GM04503 (cell line): ENCODE data around the gene C1QTNF8.

ENCODE experiments used
- DNase-seq: peaks from one replicate; pipeline ENCODE4 v3.0.0-alpha.2; 2012; ENCODE audit warnings: low read depth

Gene C1QTNF8

DNA sequence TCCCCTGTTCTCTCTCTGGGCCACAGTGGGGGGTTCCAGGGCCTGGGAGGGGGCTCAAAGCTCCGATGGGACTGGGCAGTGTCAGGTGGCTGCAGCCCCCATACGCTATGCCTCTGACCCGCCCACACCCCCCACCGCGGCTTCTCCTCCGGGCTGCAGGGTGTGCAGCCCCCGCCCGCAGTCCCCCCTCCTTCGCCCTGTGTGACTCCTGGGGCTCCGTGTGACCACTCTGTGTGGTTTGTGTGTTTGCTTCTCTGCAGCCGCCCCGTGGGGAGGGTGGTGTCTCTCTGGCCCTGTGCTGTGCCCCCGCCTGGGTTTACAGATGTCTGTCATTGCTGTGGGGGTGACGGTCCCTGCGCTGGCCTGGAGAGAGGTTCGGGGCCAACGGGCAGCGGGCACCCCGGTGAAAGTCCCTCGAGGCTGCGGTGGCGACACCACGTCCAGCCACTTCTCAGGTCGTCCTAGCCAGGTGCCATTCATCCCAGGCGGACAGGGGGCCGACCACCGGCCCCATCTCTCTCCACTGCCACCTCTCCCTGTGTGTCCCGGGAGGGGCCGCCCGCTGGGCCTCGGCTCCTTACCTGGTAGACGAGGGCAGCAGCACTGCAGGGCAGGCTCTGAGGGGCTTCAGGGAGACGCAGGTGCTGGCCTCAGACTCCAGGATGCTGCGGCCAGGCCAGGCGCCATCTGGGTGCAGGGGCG is 18.0 kb downstream of the C1QTNF8 start:
- no peak for DNase-seq

DNA sequence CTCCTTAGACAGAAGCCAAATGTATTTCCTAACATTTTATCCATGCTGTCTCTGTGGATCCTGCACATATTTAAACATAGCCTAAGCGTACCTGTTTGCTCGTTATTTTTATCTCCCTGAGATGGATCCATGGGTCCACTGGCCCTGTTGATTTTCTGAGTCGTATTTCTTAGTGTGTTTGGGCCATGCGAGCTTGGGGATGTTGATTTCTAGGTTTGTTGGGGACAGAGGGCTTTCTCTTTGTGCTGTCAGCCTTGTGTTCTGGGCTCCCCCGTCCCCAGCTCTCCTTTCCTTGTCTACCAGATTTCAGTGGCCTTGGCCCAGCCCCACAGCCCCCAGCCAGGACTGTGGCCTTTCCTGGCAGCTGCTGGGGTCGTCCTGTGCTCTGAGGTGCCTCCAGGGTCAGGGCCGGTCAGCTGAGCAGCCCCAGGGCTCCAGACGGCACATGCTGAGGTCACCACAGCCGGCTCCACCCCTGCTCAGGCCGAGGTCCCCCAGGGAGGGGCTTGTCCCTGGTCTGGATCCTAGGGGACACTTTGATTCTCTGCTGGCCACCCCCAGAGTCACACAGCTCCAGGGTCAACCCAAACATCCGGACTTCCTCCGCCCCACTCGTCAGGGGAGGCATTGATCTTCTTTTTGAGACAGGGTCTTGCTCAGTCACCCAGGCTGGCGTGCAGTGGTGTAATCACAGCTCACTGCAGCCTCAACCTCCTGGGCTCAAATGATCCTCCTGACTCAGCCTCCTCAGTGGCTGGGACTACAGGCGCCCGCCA is 19.1 kb downstream of the C1QTNF8 start:
- no peak for DNase-seq

DNA sequence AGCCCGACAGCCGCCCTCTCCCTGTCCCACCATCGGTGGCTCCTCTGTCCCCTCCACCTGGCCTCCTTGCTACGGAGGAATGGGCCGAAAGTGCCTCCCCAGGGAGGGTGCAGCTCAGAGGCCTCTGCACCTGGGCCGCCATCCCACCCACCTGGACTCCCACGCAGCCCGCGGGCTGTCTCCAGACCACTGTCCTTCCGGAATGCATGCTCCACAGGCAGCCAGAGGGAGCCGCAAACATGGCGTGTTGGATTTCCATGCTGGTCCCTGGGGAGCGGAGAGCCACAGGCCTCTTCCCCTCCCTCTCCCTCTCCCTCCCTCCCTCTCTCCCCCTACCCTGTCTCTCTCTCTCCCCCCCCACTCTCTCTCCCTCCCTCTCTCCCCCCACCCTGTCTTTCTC is 20.5 kb downstream of the C1QTNF8 start:
- DNase-seq, result no peak

DNA sequence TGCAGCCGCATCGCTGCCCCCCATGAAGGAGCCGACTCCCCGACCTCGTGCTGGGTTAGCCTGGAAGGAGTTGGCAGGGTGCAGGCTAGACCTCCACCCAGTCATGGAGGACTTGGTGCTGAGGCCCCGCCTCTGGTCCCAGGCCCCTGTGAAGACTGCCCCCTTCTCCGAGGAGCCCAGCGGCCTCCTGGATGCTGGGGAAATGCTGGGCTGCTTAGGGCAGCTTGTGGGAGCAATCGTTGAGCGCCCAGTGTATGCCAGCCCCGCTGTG is 21.7 kb downstream of the C1QTNF8 start:
- DNase-seq, result no peak

DNA sequence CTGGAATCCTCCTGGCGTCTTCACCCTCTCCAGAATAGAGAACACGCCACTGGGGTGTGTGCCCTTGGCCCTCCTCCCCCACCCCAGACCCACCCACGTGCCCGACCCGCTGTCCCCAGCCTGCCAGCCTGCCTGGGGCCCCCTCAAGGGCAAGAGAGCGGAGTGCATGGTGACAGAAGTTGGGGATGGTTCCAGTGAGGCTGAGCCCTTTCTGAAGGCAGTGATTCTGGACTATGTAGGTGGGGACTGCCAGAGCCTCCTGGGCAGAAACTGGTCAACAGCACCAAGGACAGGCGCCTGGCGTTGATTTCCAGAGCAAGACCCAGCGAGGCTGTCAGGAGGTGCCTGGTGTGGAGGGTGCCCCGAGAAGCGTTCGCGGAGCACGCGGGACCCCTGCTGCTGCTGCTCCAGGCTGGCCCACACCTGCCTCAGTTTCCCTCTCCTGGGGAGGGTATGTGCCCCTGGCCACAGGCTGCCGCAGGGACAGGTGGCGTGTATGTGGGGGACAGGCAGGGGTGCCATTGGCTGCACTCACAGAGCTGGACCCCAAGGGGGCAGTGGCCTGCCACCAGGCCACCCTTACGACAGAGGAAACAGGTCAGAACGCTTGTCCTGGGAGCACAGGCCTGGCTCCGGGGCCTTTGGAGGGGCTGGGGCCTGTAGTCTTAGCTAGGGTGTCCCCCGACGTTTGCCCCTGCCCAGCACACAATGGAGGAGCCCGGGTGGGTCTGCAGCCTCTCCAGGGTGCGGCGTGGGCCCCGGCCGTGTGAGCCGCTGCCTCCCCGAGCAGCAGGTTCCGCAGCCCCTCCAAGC is 22.3 kb downstream of the C1QTNF8 start:
- no peak for DNase-seq

DNA sequence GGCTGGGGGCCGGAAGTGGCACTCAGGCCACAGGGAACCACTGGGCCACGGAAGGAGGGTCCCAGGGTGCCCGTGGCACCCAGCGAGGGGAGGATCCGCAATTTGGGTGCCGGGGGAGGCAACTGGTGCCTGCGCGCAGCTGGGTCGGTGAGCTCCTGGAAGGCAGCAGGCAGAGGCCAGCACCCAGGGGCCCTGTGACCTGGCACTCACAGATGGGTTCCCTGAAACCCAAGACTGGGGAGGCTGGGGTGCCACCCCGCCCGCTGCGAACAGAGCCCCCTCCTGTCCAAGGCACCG is 22.8 kb downstream of the C1QTNF8 start:
- no peak for DNase-seq

DNA sequence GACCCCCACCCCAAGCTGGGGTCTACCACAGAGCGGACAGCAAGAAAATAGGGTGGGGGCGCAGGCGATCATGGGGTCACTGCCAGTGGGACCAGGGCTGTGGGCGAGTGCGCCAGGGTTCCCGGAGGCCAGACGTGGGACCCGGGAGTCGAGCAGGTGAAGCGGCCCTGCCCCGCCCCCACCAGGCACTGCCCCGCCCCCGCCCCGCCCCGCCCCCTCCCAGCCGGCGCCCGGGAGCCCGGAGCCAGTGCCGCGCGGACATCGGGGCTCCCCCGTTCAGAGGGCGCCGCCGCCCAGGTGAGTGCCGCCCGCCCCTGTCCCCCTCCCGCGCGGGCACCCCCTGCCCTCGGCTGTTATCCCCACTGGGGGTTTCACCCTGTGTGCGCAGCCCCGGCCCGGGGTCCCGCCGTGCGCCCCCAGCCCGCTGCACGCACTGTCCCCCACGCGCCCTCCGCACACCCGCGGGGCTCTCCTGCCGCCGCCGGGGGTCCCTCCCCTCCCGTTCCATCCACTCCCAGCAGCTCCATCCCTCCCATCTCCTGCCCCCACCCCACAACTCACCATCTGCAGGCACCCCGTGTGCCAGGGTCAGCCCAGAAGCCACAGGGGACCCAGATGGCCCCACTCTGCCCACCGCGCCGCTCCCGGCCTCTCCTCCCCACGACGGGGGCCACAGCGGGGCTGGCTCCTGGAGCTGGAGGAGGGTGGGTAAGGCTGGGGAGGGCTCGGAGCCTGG is 23.4 kb downstream of the C1QTNF8 start, which contains the start of gene SSTR5:
SSTR5 (plus strand) TSS at position 222 of the 736 bp plus-strand sequence. CDS start 6,122 bp downstream, outside the sequence.
- DNase-seq, result no peak

DNA sequence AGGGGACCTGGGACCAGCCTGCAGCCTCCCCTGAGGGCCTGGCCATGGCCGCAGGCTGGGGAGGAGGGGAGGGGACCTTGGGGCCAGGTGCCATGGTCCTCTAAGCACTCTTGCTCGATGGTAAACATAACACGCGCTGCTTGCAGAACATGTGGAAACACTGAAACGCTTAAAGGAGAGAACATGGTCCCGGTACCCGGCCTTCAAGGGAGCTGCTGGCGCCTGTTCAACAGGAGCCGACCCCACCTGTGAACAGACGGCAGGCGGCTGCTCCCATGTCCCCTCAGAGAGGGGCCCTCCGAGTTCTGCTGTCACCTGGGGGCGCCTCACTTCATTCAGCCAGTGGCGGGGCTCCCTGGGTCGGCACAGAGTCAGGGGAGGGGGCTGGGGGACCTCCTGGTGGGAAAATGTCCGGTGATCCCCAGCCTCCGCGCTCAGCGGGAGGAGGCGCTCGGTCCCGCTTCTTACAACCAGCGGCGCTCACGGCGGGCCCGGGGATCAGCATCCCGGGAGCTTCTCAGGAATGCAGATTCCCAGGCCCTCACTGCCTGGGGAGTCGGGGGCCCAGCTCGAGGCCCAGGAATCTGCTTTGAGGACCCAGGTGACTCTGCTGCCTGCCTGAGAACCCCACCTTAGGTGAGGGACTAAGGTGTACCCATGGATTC is 24.4 kb downstream of the C1QTNF8 start:
- no peak for DNase-seq

DNA sequence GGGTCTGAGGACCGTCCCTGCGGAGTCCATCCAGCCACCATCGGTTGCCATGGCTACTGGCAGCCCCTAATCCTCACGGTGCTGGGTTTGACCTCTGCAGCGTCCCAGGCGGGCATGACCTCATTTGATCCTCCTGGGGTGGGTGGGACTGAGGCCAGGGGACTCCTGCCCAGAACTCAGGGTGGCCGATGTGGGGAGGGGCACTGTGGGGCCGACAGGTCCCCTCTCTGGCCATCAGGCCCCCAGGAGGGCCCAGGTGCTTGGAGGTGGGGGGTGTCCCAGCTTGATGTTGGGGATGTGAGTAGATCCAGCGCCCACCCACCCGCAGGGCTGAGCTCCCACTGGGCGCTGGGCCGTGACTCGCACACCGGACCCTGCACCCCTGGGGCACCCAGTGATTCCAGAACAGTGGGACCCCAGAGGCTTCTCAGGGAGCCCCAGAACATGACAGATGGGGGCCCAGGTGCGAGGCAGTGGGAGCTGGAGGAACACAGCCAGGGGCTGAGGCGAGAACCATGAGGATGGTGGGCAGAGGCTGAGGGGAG is 25.1 kb downstream of the C1QTNF8 start:
- no peak for DNase-seq

DNA sequence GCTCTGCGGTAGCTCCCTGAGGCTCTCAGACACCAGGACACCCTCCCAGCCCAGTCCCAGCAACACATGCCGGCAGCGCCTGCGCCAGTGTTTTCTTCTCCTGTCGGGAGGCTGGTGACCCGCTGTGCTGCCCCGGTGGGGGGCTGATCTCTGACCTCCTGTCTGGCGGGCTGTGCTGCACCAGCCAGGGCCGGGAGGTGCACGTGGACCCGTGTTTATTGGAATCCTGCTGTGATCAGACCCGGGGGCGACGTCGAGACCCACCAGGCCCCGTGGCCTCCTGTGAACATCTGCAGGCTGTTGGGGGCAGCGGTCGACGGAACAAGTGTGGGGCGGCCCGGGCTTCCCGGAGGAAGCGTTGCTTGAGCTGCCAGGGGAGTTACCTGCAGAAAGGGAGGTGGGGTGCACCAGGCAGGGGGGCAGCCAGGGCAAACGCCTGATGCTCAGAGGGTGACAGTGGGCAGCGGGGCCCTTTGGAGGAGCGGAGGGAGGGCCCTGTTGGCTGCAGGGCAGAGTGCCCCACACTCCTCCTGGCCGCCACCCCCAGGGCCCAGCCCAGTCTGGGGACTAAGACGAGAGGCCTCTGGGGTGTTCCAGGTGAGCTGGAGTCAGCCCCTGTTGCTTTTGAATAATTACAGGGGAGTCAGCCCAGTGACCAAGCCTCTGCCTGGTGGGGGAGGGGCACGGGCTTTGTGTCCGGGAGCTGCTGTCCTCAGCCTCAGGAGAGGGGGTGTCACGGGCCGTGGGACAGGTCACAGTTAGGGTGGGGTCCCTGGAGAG is 25.8 kb downstream of the C1QTNF8 start:
- no peak for DNase-seq

DNA sequence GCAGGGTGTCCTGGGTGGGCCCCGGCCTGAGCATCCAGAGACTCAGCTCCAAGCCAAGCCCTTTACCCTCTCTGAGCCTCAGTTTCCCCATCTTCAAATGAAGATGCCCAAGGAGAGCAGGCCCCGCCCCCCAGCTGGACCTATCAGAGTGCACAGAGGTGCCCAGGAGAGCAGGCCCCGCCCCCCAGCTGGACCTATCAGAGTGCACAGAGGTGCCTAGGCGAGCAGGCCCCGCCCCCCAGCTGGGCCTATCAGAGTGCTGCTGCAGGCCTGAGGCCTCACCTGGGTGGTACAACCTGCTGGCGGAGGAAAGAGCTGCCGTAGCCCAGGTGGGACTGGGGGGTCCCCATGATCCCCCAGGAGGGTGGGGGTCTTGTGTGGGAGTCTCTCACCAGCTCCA is 26.9 kb downstream of the C1QTNF8 start:
- no peak for DNase-seq

DNA sequence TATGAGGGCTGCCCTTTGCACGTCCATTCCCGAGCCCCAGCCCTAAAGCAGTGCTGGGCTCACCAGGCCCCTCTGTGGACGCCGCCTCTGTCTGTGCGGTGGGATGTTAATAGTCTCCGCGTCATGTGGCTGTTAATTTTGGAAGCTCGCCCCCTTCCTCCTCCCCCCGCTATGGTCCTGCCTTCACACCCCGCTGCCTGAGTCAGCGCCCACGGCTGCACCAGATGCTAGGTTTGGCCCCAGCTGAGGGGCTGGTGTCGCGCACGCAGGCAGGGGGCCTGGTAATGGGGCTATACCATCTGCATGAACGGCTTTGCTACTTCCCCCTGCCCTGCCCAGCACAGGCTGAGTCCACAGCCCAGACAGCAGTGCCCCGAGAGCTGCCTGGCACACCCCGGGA is 27.6 kb downstream of the C1QTNF8 start:
- DNase-seq, result no peak

DNA sequence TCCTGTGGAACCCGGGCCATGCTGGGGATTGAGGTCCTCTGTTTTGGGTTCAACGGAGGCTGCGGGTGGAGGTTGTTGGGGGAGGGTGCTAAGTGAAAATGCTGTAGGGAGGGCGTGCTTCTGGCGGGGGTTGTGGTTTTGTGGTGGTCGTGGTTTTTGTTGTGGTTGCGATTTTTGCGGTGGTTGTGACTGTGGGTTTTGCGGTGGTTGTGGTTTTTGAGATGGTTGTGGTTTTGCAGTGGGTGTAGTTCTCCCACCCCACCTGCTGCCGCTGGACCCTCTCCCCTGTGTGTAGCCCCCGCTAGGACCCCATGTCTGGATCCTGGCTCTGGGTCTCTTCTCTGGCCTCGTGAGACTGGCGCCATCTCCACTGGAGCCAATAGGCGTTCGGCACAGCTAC is 28.4 kb downstream of the C1QTNF8 start:
- DNase-seq, result no peak

DNA sequence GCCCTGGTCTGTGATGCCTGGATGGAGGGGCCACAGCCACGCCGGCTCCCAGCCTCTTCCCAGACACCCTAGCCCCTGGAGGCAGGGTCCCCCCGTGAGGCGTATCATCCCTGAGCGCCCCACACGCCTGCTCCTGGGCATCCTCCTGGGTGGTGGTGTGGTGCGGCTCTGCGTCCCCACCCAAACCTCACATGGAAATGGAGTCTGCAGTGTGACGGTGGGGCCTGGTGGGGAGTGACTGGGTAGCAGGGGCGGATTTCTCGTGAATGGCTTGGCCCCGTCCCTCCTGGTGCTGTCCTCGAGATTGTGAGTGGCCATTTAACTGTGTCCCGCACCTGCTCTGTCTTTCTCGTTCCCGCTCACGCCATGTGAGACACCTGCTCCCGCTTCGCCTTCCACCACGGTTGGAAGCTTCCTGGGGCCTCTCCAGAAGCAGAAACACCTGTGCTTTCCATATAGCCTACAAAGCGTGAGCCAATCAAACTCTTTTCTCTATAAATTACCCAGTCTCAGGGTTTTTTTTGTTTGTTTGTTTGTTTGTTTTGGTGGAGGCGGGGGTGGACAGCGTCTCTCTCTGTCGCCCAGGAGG is 29.4 kb downstream of the C1QTNF8 start:
- DNase-seq, result no peak

DNA sequence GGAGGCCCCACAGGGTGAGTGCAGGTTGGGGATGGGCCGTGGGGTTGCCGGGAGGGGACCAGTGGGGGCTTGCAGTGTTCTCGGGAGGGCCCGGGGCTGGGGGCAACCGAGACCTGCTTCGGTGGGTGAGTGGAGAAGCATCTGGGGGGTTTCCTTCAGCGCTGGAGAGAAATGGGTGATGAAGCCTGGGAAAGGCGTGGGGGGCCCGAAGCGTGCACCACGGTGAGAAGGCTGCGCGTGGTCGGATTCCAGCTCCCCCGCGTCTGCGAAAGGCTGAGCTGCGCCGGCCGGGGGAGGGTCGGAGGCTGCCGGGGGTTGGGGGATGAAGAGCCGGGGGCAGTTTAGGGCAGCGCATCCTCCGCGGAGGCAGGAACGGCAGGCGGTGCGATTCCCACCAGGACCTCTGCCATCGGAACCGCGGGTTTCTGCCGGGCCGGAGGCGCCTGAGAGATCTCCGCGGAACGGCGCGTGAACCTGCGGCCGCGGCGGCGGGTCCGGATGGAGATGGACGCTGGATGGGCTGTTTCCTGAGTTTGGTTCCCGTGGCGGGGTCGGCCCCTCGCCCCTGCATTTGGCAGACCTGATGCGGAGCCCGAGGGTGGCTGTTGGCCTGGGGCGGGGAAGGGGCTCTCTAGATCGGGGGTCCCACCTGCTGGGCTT is 30.4 kb downstream of the C1QTNF8 start:
- DNase-seq, result no peak

DNA sequence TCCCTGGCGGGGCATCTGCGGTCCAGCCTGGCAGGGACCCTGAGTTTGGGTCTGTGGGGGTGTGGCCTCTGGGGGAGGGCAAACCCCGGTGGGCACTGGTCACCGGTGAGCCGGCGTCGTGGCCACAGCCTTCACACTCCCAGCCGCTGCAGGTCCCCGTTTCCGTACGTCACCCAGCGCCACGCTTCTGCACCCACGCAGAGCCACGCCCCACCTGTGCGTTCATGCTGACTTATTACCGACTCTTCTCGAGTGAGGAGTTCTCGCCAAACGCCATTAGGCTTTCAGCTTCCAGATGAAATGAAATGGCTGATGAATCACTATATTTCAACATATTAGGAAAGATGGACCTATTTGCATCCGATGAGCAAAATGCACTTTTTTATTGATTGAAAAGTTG is 32.3 kb downstream of the C1QTNF8 start:
- DNase-seq, result no peak

DNA sequence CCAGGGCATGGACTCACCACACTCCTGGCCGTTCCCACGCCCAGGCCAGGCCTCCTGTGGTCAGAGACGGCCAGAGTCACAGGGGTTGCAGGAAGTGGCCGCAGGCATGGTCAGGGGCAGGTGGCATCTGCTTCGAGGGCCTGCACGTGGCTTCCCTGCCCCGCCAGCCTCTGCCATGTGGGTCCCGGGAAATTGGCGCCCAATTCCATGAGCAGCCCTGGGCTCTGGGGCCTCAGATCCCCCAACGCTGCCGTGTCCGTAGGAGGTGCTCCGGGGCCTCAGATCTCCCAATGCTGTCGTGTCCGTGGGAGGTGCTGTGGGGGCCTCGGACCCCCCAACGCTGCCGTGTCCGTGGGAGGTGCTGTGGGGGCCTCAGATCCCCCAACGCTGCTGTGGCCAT is 33.1 kb downstream of the C1QTNF8 start:
- DNase-seq, result no peak

DNA sequence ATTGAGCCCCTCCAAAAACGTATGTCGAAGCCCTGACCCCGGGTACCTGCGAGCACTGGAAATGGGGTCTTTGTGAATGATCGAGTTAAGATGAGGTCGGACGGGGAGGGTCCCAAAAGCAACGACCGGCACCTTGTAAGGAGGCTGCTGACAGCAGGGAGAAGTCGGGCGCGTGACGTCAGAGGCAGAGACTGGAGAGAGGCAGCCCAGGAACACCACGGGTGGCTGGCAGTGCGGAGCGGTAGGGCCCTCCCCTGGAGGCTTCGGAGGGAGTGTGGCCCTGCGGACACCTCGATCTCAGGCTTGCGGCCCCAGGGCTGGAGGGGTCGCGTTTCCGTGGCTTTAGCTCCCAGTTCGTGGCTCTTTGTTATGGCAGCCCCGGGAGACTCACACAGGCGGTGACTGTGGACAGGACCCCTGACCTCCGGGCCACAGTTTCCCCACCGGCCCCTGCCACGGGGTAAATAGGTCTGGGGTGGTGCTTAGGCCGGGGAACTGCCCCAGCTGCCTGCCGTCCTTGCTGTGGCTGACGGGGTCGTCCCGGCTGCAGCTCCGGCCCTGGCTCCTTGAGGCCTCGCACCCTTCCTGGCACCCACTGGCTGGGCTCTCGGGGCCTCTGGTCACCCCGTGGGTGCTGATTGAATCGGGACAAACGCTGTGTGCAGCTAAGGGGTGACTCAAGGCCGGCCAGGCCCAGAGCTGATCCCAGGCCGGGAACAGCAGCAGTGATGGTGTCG is 34.1 kb downstream of the C1QTNF8 start:
- DNase-seq, result no peak
